ENCODE measurements around the gene ACOX1.

GRCh38 chr17:76000755-76001521 is 22.0 kb upstream of the ACOX1 start, which contains the start of gene CDK3:
- TF ChIP-seq, protein P1, sequence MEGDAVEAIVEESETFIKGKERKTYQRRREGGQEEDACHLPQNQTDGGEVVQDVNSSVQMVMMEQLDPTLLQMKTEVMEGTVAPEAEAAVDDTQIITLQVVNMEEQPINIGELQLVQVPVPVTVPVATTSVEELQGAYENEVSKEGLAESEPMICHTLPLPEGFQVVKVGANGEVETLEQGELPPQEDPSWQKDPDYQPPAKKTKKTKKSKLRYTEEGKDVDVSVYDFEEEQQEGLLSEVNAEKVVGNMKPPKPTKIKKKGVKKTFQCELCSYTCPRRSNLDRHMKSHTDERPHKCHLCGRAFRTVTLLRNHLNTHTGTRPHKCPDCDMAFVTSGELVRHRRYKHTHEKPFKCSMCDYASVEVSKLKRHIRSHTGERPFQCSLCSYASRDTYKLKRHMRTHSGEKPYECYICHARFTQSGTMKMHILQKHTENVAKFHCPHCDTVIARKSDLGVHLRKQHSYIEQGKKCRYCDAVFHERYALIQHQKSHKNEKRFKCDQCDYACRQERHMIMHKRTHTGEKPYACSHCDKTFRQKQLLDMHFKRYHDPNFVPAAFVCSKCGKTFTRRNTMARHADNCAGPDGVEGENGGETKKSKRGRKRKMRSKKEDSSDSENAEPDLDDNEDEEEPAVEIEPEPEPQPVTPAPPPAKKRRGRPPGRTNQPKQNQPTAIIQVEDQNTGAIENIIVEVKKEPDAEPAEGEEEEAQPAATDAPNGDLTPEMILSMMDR (IDR thresholded peaks at IDR 0.05), result no peak
- TF ChIP-seq EZH2phosphoT487 (IDR thresholded peaks at IDR 0.05), result no peak
